Left renal cortex interstitium (tissue), 4 donors: ENCODE data around the gene STK32B. TPM values are rescaled to one million over a fixed set of nuclear protein-coding genes. Genes with fewer than 3 reads are reported as not detected.
"Not testable (repeated sequence)": the region's sequence is repeated elsewhere in the genome, so short reads cannot be mapped to it uniquely, and the experiment has no call there.

Experiments used
- DNase-seq, 4 donors: peaks; one replicate each; pipeline ENCODE4 v3.0.0-alpha.2; 2013; ENCODE audit warnings: low read depth in 4 of 4, low spot score in 2 of 4, missing footprints in 1 of 4
- polyA plus RNA-seq, 4 donors: library from polyadenylated mRNA; unstranded; fragments of 120-200 nt; gene quantifications; one replicate each; pipeline ENCODE4 v1.2.1, GENCODE V29; 2013; ENCODE audit not compliant: insufficient read length in 4 of 4

STK32B gene
- polyA plus RNA-seq, 4 donors = 8.9 to 10.7 (median 9.6) TPM

DNA sequence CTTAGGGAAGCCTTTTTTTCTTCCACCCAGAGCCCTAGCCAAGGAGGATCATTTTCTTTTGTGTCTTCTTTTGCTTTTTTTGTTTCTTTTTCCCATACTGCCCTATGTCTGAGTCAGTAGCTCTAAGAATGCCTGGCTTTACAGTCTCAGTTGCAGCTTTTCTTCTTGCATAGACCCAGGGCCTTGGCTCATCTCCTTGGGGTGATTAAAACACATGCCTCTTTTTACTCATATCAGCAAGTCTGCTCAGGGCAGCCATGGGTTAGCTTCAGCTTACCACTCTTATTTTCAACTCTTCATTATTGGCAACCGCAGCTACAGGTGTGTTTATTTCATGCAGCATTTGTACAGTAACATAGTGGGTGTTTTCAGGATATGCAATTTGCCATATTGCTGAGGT, 196.5 kb downstream of the STK32B start:
- no peak for DNase-seq

DNA sequence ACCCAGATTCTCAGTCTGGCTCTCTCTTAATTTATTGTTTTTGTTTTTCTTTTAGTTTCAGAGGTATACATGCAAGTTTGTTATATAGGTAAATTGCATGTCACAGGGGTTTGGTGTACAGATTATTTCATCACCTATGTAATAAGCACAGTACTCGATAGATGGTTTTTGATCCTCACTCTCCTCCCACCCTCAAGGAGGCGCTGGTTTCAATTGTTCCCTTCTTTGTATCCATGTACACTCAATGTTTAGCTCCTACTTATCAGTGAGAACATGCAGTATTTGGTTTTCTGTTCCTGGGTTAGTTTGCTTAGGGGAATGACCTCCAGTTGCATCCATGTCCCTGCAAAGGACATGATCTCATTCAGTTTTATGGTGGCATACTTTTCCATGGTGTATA, 198.4 kb downstream of the STK32B start:
- DNase-seq = no peak

DNA sequence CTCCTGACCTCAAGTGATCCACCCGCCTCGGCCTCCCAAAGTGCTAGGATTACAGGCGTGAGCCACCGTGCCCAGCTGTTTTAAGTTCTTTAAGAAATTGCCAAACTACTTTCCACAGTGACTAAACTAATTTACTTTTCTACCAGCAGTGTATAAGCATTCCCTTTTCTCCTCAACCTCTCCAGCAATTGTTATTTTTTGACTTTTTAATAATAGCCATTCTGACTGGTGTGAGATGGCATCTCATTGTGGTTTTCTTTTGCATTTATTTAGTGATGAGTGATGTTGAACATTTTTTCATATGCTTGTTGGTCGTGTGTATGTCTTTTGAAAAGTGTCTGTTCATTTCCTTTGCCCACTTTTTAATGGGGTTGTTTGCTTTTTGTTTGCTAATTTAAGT, 199.3 kb downstream of the STK32B start:
- not testable (repeated sequence) for DNase-seq

DNA sequence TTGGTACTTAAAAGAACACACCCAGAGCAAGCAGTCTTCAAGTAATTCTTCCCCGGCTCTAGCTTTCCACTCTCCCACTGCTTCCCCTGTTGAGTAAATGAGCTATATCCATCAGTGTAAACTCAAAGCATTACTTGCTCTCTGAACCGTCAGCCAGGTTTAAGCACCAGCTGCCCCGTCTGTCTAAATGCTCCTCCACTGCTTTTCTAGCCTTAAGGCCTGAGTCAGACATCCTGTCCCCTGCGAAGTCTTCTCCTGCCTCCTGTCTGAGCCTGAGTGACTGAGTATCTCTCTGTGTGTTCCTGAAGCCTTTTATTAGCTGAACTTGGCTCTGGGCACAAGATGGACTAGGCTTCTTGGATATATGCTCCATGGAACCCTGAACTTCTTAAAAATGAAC, 205.1 kb downstream of the STK32B start:
- DNase-seq = no peak

DNA sequence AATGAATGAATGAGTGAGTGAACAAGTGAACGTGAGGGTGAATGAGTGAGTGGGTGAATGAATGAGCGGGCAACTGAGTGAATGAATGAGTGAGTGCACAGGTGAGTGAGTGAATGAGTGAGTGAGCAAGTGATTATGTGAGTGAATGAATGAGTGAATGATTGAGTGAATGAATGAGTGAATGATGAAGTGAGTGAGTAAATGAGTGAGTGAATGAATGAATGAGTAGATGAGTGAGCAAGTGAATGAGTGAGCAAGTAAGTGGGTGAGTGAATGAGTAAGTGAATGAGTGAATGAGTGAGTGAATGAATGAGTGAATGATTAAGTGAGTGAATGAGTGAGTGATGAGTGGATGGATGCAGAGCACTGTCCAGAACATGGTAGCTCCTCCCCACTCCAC, 205.8 kb downstream of the STK32B start:
- no peak for DNase-seq

DNA sequence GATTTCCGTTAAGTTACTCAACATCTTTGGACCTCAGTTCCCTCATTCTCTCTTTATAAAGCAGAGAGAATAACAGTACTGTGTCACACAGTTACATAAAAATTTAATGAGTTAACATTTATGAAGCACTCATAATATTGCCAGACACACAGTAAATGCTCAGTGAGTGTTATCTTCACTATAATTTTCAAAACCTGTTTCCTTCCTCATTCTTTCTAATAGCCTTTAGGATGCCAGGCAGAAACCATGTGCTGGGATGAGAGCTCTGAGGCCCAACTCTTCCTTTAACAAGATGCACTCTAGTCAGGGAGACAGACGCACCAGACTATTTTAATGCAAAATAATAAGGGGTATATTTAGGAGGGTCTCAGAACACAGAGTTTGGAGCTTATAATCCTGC, 208.2 kb downstream of the STK32B start:
- no peak for DNase-seq

DNA sequence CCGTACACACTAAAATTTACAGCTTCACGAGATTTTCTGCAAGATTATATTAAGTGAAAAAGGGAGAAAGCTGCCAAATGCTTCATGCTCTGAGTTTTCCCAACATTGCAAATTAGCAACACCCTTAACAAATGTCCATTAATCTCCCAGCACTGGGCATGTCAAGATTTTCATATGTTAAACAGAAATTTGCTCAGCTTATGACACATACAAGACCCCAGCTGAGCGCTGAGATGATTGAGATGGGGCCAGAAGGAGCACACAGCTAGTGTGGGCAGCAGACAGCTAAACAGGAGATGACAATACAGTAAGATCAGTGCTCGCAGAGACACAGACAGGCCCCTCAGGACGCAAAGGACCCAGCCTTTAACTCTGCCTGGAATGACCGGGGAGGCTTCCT, 208.8 kb downstream of the STK32B start:
- no peak for DNase-seq

DNA sequence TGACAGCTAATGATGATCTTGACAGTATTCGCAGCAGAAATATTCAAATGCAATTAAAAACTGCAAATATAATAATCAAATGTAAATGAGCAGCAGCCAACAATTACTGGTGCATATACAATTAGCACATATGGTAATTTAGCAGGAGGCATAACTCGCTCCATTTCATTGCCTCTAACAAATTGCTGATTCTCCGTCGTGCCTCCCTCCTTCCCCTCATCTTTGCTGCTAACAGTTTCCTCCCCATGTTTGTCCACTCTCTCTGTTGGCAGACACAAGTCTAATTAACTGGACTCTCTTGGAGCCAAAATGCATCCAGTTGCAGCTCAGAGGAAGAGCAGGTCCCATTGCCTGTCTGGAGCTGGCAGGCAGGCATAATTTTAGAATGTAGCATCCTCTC, 210.6 kb downstream of the STK32B start:
- no peak for DNase-seq

DNA sequence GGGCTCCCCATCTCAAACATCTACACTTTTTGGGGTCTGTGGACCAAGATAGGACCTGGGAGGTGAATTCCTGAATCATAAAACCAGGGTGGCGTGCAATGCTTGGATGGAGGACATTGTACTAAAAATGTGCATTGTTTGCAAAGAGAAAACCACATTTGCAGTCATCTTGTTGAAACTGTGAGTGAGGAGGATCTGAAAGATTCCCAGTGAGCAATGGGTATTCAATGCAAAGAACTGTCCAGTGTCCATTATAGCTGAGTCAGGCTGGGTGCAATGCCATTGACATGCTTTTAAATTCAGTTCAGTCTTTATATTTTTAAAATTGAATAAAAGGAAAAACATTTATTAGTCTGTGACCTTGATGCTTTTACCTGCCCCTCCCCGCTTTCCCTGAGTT, 215.7 kb downstream of the STK32B start:
- no peak for DNase-seq

DNA sequence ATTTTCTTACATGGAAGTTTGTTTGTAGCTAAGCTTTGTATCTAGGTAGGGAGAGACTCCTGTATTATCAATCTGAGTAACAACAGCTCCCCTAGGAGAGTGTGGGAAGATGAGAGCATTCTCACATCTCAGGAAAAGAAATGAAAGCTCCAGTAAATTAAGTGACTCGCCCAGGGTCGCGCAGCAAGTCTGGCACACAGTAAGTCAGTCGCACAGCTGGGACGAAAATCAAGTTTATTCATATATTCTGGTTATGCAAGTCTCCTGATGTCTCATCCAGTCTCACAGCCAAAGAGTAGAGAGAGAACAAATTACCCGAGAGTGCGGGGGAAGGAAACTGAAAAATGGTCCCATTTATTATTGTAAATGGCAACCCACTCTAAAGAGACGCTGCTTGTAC, 216.1 kb downstream of the STK32B start:
- DNase-seq = no peak

DNA sequence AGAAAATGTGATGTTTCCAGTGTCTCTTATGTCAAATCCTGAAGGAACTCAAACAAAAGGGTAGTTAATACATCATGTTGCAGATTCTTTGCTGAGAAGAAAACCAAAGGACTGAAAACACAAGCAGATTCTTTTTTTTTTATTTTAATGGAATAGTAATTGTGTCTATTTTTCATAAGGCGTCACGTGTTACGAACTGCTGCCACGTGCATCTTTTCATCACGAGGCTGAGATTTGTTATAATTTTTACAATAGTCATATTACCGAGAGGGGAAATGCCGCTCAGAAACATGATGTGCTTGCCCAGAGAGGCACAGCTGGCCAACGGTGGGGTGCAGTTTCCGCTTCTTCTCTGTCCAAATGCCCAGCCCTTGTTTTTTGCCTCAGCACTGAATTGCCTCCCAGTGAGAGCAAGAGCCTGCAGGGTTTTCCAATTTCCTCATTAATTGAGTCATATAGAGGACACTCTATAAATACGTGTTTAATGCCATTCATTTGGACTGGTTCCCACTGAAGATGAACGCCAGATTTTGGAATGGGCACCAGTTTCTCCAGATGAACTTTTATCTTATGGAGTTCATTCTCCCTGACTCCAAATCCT, 225.3 kb downstream of the STK32B start:
- DNase-seq = no peak

DNA sequence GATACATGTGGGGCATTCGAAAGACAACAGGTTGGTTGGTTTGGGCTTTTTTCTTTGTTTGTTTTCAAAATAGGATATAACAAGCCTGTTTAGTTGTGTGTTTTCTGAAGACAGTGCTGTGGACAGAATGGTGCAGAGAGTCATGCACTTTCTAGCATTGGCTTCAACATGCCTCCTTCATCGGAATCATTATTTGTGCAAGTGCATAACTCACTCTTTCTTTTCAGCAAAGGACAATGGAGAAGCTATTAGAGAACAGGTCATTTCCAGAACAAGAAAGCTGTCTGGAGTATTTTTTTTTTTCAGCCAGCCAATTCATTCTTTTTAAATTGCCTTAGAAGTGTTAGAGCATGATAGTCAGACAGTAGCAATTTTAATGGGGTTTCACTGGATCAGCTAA, 225.8 kb downstream of the STK32B start:
- no peak for DNase-seq

DNA sequence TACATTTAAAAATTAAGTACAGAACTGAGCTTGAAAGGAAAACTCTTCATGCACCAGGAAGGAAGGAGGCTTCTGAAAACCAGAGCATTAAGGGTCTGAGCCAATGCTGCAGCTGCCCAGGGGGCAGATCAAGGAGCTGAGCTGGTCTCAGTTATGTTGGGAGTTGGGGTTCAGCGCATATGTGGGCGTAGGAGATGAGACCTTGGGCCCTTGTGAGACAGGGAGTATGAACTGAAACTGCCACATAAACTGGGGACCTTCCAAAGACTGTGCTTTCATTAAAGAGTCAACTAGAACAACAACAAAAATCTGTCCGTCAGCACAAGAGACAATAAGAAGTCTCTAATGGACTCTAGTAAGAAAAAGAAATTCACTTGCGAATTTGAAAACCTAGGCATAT, 226.9 kb downstream of the STK32B start:
- no peak for DNase-seq

DNA sequence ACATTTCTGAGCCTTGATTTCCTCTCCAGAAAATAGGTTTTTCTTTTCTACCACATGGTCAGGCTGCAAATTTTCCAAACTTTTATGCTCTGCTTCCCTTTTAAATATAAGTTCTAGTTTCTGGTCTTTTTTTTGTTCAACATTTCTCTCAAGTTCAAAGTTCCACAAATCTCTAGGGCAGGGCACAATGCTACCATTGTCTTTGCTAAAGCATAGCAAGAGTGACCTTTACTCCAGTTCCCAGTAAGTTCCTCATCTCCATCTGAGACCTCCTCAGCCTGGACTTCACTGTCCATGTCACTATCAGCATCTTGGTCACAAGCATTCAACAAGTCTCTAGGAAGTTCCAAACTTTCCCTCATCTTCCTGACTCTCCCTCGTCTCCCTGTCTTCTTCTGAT, 228.8 kb downstream of the STK32B start:
- not testable (repeated sequence) for DNase-seq

DNA sequence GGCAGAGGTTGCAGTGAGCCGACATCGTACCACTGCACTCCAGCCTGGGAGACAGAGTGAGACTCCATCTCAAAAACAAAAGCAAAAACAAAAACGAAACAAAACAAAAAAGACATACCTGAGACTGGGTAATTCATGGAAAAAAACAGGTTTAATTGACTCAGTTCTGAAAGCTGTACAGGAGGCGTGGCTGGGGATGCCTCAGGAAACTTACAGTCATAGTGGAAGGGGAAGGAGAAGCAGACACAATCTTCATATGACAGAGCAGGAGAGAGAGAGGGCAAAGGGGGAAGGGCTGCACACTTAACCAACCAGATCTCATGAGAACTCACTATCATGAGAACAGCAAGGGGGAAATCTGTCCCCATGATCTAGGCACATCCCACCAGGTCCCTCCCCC, 229.5 kb downstream of the STK32B start:
- no peak for DNase-seq

DNA sequence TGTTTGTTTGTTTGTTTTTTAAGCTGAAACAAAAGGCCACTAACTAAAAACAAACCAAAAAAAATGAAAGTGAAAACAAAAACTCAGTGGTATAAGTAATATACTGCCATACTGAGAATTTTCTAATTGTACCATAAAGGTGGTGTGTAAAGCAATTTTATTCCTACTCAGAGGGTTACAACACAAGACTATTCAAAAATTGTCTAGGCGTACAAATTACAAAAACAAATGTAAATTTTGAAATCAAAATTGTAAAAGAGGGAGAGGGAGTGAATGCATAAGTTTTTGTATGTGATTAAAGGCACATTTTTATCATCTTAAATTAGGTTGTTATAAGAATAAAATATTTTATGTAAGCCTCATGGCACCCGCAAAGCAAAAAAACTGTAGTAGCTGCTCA, 232.6 kb downstream of the STK32B start:
- DNase-seq = no peak

DNA sequence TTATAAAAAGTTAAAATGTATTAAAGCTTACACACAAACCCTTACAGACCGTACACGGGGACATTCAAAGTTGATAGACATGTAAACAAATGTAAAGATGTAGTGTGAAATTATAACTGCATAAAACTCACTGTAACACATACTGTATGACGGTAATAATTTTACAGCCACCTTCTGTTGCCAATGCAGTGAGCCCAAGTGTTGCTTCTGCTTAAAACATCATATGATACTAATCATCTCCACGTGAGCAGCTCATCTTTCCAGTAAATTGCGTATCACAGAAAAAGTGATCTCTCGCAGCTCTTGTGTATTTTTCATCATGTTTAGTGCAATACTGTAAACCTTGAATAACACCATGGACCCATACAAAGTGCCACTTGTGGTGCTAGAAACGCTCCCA, 233.2 kb downstream of the STK32B start:
- DNase-seq = no peak

DNA sequence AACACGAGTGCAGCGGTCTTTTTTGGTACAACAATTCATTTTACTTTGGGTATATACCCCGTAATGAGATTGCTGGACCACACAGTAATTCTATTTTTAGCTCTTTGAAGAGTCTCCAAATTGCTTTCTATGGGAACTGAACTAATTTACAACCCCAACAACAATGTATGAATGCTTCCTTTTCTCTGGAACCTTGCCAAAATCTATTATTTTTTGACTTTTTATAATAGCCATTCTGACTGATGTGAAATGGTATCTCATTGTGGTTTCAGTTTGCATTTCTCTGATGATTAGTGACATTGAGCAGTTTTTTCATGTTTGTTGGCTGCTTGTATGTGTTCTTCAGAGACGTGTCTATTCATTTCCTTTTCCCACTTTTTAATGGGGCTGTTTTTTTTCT, 240.8 kb downstream of the STK32B start:
- DNase-seq = no peak

DNA sequence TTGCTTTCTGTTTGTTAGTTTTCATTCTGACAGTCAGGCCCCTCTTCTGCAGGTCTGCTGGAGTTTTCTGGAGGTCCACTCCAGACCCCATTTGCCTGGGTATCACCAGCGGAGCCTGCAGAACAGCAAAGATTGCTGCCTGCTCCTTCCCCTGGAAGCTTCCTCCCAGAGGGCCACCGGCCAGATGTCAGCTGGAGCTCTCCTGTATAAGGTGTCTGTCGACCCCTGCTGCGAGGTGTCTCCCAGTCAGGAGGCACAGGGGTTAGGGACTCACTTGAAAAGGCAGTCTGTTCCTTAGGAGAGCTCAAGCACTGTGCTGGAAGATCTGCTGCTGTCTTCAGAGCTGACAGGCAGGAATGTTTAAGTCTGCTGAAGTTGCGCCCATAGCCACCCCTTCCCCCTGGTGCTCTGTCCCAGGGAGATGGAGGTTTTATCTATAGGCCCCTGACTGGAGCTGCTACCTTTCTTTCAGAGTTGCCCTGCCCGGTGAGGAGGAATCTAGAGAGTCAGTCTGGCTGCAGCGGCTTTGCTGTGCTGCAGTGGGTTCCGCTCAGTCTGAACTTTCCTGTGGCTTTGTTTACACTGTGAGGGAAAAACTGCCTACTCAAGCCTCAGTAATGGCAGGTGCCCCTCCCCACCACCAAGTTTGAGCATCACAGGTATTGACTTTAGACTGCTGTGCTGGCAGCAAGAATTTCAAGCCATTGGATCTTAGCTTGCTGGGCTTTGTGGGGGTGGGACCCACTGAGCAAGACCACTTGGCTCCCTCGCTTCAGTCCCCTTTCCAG, 246.9 kb downstream of the STK32B start:
- DNase-seq = not testable (repeated sequence)

DNA sequence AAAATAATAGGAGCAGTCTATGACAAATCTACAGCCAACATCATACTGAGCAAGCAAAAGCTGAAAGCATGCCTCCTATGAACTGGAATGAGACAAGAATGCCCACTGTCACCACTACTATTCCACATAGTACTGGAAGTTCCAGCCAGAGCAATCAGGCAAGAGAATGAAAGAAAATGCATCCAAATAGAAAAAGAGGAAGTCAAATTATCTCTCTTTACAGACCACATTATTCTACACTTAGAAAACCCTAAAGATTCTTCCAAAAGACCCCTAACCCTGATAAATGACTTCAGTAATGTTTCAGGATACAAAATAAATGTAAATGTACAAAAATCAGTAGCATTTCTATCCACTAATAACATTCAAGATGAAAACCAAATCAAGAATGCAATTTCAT, 249.0 kb downstream of the STK32B start:
- DNase-seq = no peak

DNA sequence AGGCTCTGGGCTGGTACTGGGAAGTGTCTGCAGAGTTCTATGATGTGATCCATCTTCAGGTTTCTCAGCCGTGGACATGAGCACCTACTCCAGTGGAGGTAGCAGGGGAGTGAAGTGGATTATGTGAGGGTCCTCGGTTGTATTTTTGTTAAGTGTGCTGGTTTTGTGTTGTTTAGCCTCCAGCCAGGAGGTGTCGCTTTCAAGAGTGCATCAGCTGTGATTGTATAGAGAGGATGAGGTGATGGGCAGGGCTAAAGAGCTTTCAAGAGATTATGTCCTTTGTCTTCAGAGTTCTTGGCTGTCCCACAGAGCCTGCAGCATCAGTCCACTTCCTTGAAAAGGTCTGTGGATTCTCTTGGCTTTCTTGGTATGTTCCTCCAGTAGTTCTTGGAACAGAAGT, 256.6 kb downstream of the STK32B start:
- DNase-seq = no peak

DNA sequence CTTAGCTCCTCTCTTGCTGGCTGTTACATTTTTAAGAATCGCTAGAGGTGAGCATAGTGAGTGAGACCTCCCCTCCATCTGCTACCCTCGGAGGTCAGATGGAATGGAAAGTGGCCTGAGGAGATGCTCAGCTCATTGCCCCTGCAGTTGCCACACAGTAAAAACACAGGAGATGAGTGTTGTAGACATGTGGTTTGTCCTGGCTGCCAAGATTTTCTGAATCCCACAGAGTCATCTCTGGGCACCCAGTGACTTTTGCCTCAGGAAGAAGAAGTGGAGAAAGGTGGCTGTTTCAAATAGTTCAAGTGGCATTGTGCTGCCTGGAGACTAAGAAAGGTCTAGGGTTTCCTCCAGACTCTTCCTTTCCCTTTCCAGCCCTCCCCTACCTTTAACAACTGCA, 271.0 kb downstream of the STK32B start:
- DNase-seq = no peak
